NK-92 treated with Interleukin-12 subunit alpha and Interleukin-12 subunit beta, amount 100 ng/mL, for 24 hours (cell line): ENCODE data around the gene COMP.
"Not testable (repeated sequence)": the region's sequence is repeated elsewhere in the genome, so short reads cannot be mapped to it uniquely, and the experiment has no call there.

ENCODE experiments used
- DNase-seq: peaks from one replicate; lab custom pipeline; 2025; lab: John Stamatoyannopoulos, UW

COMP gene

GRCh38 chr19:18790566-18791314 is at the start of gene COMP:
Gene COMP, minus strand, starts transcription at chr19:18791305. Its CDS starts 36 bp downstream, at chr19:18791269.
- no peak for DNase-seq

- no peak for DNase-seq
Observed at GRCh38 chr19:18840288-18841267, 49.5 kb upstream of the COMP start.

GRCh38 chr19:18839465-18840287 is 48.6 kb upstream of the COMP start:
- no peak for DNase-seq

GRCh38 chr19:18834644-18834984 is 43.5 kb upstream of the COMP start:
- DNase-seq, result no peak

- DNase-seq, result no peak
Observed at GRCh38 chr19:18833849-18834643, 42.9 kb upstream of the COMP start.

GRCh38 chr19:18833141-18833476 is 42.0 kb upstream of the COMP start:
- no peak for DNase-seq

- DNase-seq, result peak; percentile 30
Observed at GRCh38 chr19:18832306-18833140, 41.4 kb upstream of the COMP start.

GRCh38 chr19:18831524-18832305 is 40.6 kb upstream of the COMP start, which contains the start of gene UPF1:
Gene UPF1, plus strand, starts transcription at chr19:18831959. Its CDS starts 251 bp downstream, at chr19:18832210.
- DNase-seq, result peak; percentile 95

GRCh38 chr19:18830488-18830887 is 39.4 kb upstream of the COMP start:
- no peak for DNase-seq

GRCh38 chr19:18828786-18829185 is 37.7 kb upstream of the COMP start:
- DNase-seq, result no peak

- DNase-seq, result no peak
Observed at GRCh38 chr19:18817574-18817973, 26.5 kb upstream of the COMP start.

GRCh38 chr19:18816645-18817044 is 25.5 kb upstream of the COMP start:
- DNase-seq, result not testable (repeated sequence)

- DNase-seq, result no peak
Observed at GRCh38 chr19:18815673-18816072, 24.6 kb upstream of the COMP start.

- DNase-seq, result no peak
Observed at GRCh38 chr19:18814063-18814462, 23.0 kb upstream of the COMP start.

GRCh38 chr19:18811638-18812037 is 20.5 kb upstream of the COMP start:
- not testable (repeated sequence) for DNase-seq

GRCh38 chr19:18809149-18809868 is 18.2 kb upstream of the COMP start:
- DNase-seq, result no peak

GRCh38 chr19:18807861-18808331 is 16.8 kb upstream of the COMP start:
- DNase-seq, result no peak

GRCh38 chr19:18804643-18805042 is 13.5 kb upstream of the COMP start:
- no peak for DNase-seq

GRCh38 chr19:18804139-18804601 is 13.1 kb upstream of the COMP start:
- DNase-seq, result no peak
